Caco-2 (cell line): ENCODE data around the gene CGNL1. TPM values are rescaled to one million over a fixed set of nuclear protein-coding genes. Genes with fewer than 3 reads are reported as not detected.

Source experiments
- BruUV-seq: library from RNA; stranded (reverse); fragments of 400-500 nt; replicated peaks from 2 replicates; lab custom pipeline; 2021; lab: Mats Ljungman, UMichigan
- CTCF ChIA-PET: fragments of 300-600 bp; sonication (Branson Sonifier 250); formaldehyde crosslinking; loops from one replicate; lab custom pipeline; 2022; ENCODE audit warnings: antibody characterized with exemption; lab: Charles Lee
- POLR2A ChIA-PET: fragments of 300-600 bp; sonication (Branson Sonifier 250); formaldehyde crosslinking; loops from one replicate; lab custom pipeline; 2022; ENCODE audit warnings: antibody characterized with exemption; lab: Charles Lee
- DNase-seq, 2 experiments: peaks; one replicate each; pipeline versions ENCODE4 v3.0.0 to v3.0.0-alpha.2; 2020 to 2022
- H3K27me3 ChIP-seq: replicated peaks from 2 replicates; pipeline ENCODE4 v1.6.0; 2011; ENCODE audit warnings: low read length; ENCODE audit not compliant: control insufficient read depth, insufficient read depth
- H3K36me3 ChIP-seq: 2 replicates; pipeline ENCODE4 v1.5.1; 2011; ENCODE audit warnings: low read length; ENCODE audit not compliant: control insufficient read depth, insufficient read depth
- H3K4me1 ChIP-seq: fragments of 250-450 bp; sonication (Bioruptor Pico); 2 replicates; pipeline ENCODE4 v1.5.1; 2020; ENCODE audit warnings: mild to moderate bottlenecking
- H3K4me3 ChIP-seq: 2 replicates; pipeline ENCODE4 v1.5.1; 2011; ENCODE audit warnings: low read depth, mild to moderate bottlenecking, control low read depth, low read length
- H3K9me3 ChIP-seq: fragments of 250-450 bp; sonication (Bioruptor Pico); 2 replicates; pipeline ENCODE4 v1.5.1; 2020; ENCODE audit warnings: mild to moderate bottlenecking, moderate library complexity
- H3K27ac Mint-ChIP-seq: one replicate; pipeline ENCODE4 v1.8.0; 2022; ENCODE audit warnings: mixed read lengths; ENCODE audit not compliant: unreplicated experiment
- H3K27me3 Mint-ChIP-seq: one replicate; pipeline ENCODE4 v1.8.0; 2022; ENCODE audit warnings: mixed read lengths; ENCODE audit not compliant: insufficient read depth, unreplicated experiment
- H3K36me3 Mint-ChIP-seq: one replicate; pipeline ENCODE4 v1.8.0; 2022; ENCODE audit warnings: mild to moderate bottlenecking, mixed read lengths; ENCODE audit not compliant: insufficient read depth, unreplicated experiment
- H3K4me1 Mint-ChIP-seq: one replicate; pipeline ENCODE4 v1.8.0; 2022; ENCODE audit warnings: low read depth, mixed read lengths; ENCODE audit not compliant: unreplicated experiment
- H3K4me3 Mint-ChIP-seq: one replicate; pipeline ENCODE4 v1.8.0; 2022; ENCODE audit warnings: mild to moderate bottlenecking, moderate library complexity, mixed read lengths; ENCODE audit not compliant: unreplicated experiment
- H3K9me3 Mint-ChIP-seq: one replicate; pipeline ENCODE4 v1.8.0; 2022; ENCODE audit warnings: mixed read lengths; ENCODE audit not compliant: unreplicated experiment
- CTCF ChIP-seq, 2 experiments: fragments of 200-600 bp in 1 of 2; IDR thresholded peaks; 1 replicate in 1 of 2; 2 replicates in 1 of 2; pipeline versions ENCODE4 v1.5.1 to v1.8.0; 2011 to 2022; ENCODE audit warnings: antibody characterized with exemption in 1 of 2, control low read depth in 1 of 2, inconsistent platforms in 1 of 2, low read depth in 1 of 2, low read length in 1 of 2, mild to moderate bottlenecking in 1 of 2, moderate library complexity in 1 of 2; ENCODE audit not compliant: insufficient read depth in 1 of 2, severe bottlenecking in 1 of 2, unreplicated experiment in 1 of 2
- intact Hi-C: fragments of 100-400 bp; cut with micrococcal nuclease; formaldehyde crosslinking; loops from one replicate; pipeline ENCODE4 v1.10.0; 2022; ENCODE audit not compliant: unreplicated experiment
- total RNA-seq: library from RNA; stranded (reverse); gene quantifications from 2 replicates; pipeline ENCODE4 v1.2.3, GENCODE V29; 2022

The CGNL1 gene
- total RNA-seq, 1 experiment from 2014 or later = 8.3 TPM

- CTCF ChIA-PET = interaction anchor here (0.6 to 3.7 kb wide), 10 partner anchors 8 to 438 kb away, joined by 3 to 20 read pairs (median 4); no protein-coding TSS in a partner anchor
Measured at GRCh38 chr15:57551715-57552677, 175.7 kb downstream of the CGNL1 start.

GRCh38 chr15:57552678-57553334, 176.5 kb downstream of the CGNL1 start:
- no peaks in the 10 kb centered on the region for H3K27me3 ChIP-seq
- no peaks in the 10 kb centered on the region for H3K9me3 Mint-ChIP-seq
- peak overlapping the region; percentile 92 for H3K27ac Mint-ChIP-seq
- H3K4me3 ChIP-seq = no peak overlapping the region
- no peak for DNase-seq
- H3K4me3 Mint-ChIP-seq = peak overlapping the region; percentile 18
- peaks cover 19% of the 10 kb centered on the region for H3K36me3 Mint-ChIP-seq
- peaks cover 70% of the 10 kb centered on the region for H3K4me1 ChIP-seq
- no peaks in the 10 kb centered on the region for H3K36me3 ChIP-seq
- H3K27me3 Mint-ChIP-seq = no peaks in the 10 kb centered on the region
- no peak for TF ChIP-seq CTCF (IDR thresholded peaks at IDR 0.05; ENCODE audit: insufficient read depth in 1 of 2, low read depth in 1 of 2, low read length in 1 of 2, severe bottlenecking in 1 of 2, unreplicated experiment in 1 of 2)
- CTCF ChIA-PET = interaction anchor here (0.6 to 3.7 kb wide), 4 partner anchors 9 to 215 kb away, joined by 3 to 20 read pairs (median 6); no protein-coding TSS in a partner anchor
- H3K4me1 Mint-ChIP-seq = peaks cover 52% of the 10 kb centered on the region
- BruUV-seq = no TSS peak
- intact Hi-C loops = no loop called here
- POLR2A ChIA-PET = interaction anchor here (1.9 kb wide), 1 partner anchor 154 kb away, joined by 5 read pairs; the partner anchor contains the start of gene POLR2M
- no peaks in the 10 kb centered on the region for H3K9me3 ChIP-seq

More at GRCh38 chr15:57551715-57552677, 175.7 kb downstream of the CGNL1 start:
- POLR2A ChIA-PET = interaction anchor here (0.6 to 1.9 kb wide), 3 partner anchors 46 to 1088 kb away, joined by 3 to 5 read pairs (median 3); partner anchors contain the start of gene POLR2M
- peaks cover 74% of the 10 kb centered on the region for H3K4me1 ChIP-seq
- no peaks in the 10 kb centered on the region for H3K27me3 Mint-ChIP-seq
- peaks cover 53% of the 10 kb centered on the region for H3K4me1 Mint-ChIP-seq
- TF ChIP-seq CTCF (IDR thresholded peaks at IDR 0.05; ENCODE audit: insufficient read depth in 1 of 2, low read depth in 1 of 2, low read length in 1 of 2, severe bottlenecking in 1 of 2, unreplicated experiment in 1 of 2) = no peak
- intact Hi-C loops = no loop called here
- H3K27ac Mint-ChIP-seq = peak overlapping the region; percentile 92
- peak; percentile 84 to 92 for DNase-seq
- H3K9me3 Mint-ChIP-seq = no peaks in the 10 kb centered on the region
- BruUV-seq = TSS peak; percentile 89
- no peaks in the 10 kb centered on the region for H3K9me3 ChIP-seq
- H3K36me3 ChIP-seq = no peaks in the 10 kb centered on the region
- peak overlapping the region; percentile 8; the same call in 1 of the 2 replicates for H3K4me3 ChIP-seq
- peaks cover 19% of the 10 kb centered on the region for H3K36me3 Mint-ChIP-seq
- peak overlapping the region; percentile 64 for H3K4me3 Mint-ChIP-seq
- no peaks in the 10 kb centered on the region for H3K27me3 ChIP-seq

GRCh38 chr15:57553526-57553925, 177.2 kb downstream of the CGNL1 start:
- H3K27ac Mint-ChIP-seq = peak overlapping the region; percentile 92
- ChIA-PET CTCF (interaction anchor here (3.7 kb wide), 1 partner anchor 11 kb away, joined by 20 read pairs; no protein-coding TSS in a partner anchor), POLR2A (no interaction called here)
- no peak for DNase-seq
- no peaks in the 10 kb centered on the region for H3K27me3 Mint-ChIP-seq
- Histone ChIP-seq H3K36me3 (no peaks in the 10 kb centered on the region), H3K4me1 (peaks cover 63% of the 10 kb centered on the region), H3K27me3 (no peaks in the 10 kb centered on the region), H3K9me3 (no peaks in the 10 kb centered on the region), H3K4me3 (no peak overlapping the region)
- TF ChIP-seq CTCF (IDR thresholded peaks at IDR 0.05; ENCODE audit: insufficient read depth in 1 of 2, low read depth in 1 of 2, low read length in 1 of 2, severe bottlenecking in 1 of 2, unreplicated experiment in 1 of 2) = no peak
- no peaks in the 10 kb centered on the region for H3K9me3 Mint-ChIP-seq
- peaks cover 45% of the 10 kb centered on the region for H3K4me1 Mint-ChIP-seq
- BruUV-seq = no TSS peak
- H3K36me3 Mint-ChIP-seq = peaks cover 17% of the 10 kb centered on the region
- intact Hi-C loops = no loop called here
- H3K4me3 Mint-ChIP-seq = peak overlapping the region; percentile 18
